Spleen (tissue), 11 donors: Measurements from ENCODE around the gene CEMIP. TPM values are rescaled to one million over a fixed set of nuclear protein-coding genes. Genes with fewer than 3 reads are reported as not detected.

Source experiments
- DNase-seq: peaks from one replicate; pipeline ENCODE4 v3.0.0-alpha.2; 2020
- H3K27ac ChIP-seq, 8 donors: fragments of 200-600 bp; sonication (generic) in 7 of 8; 1 replicate in 4 of 8; 2 replicates in 4 of 8; pipeline versions ENCODE4 v1.5.0 to v1.8.0; 2016 to 2021; ENCODE audit warnings: inconsistent platforms in 4 of 8, mild to moderate bottlenecking in 4 of 8, moderate library complexity in 1 of 8
- H3K27me3 ChIP-seq, 7 donors: fragments of 200-600 bp; sonication (generic) in 6 of 7; replicated peaks in 1 of 7; 1 replicate in 4 of 7; 2 replicates in 3 of 7; pipeline versions ENCODE4 v1.5.0 to v1.8.0; 2016 to 2021; ENCODE audit warnings: inconsistent platforms in 3 of 7, mild to moderate bottlenecking in 1 of 7
- H3K36me3 ChIP-seq, 6 donors: fragments of 200-600 bp; sonication (generic) in 5 of 6; 1 replicate in 4 of 6; 2 replicates in 2 of 6; pipeline versions ENCODE4 v1.5.0 to v1.8.0; 2016 to 2021; ENCODE audit warnings: inconsistent platforms in 2 of 6
- H3K4me1 ChIP-seq, 6 donors: fragments of 200-600 bp; sonication (generic) in 5 of 6; 1 replicate in 3 of 6; 2 replicates in 3 of 6; pipeline versions ENCODE4 v1.5.0 to v1.8.0; 2016 to 2021; ENCODE audit warnings: inconsistent platforms in 3 of 6
- H3K4me3 ChIP-seq, 8 donors: fragments of 200-600 bp; sonication (generic) in 7 of 8; 1 replicate in 4 of 8; 2 replicates in 4 of 8; pipeline versions ENCODE4 v1.5.0 to v1.8.0; 2016 to 2021; ENCODE audit warnings: inconsistent platforms in 4 of 8, mild to moderate bottlenecking in 4 of 8, moderate library complexity in 2 of 8
- H3K9me3 ChIP-seq, 8 donors: fragments of 200-600 bp; sonication (generic) in 7 of 8; 1 replicate in 4 of 8; 2 replicates in 4 of 8; pipeline versions ENCODE4 v1.5.0 to v1.8.0; 2016 to 2021; ENCODE audit warnings: inconsistent platforms in 4 of 8
- CTCF ChIP-seq, 11 experiments: fragments of 200-600 bp in 7 of 11; fragments of 450-650 bp in 4 of 11; sonication (generic) in 4 of 11; IDR thresholded peaks in 8 of 11; conservative IDR thresholded peaks in 3 of 11; 1 replicate in 7 of 11; 2 replicates in 4 of 11; pipeline versions ENCODE4 v1.4.0 to v1.8.0; 2016 to 2021; ENCODE audit warnings: antibody characterized with exemption in 11 of 11, inconsistent platforms in 4 of 11, mild to moderate bottlenecking in 1 of 11
- POLR2A ChIP-seq, 3 donors: fragments of 450-650 bp; IDR thresholded peaks; one replicate each; pipeline ENCODE4 v1.5.1; 2017; ENCODE audit warnings: antibody characterized with exemption in 3 of 3, mild to moderate bottlenecking in 1 of 3
- POLR2AphosphoS5 ChIP-seq, 3 donors: sonication (generic); formaldehyde crosslinking; IDR thresholded peaks; one replicate each; pipeline ENCODE4 v1.5.1; 2017; ENCODE audit warnings: antibody characterized with exemption in 3 of 3
- WGBS, 5 donors: extraction: QIAGEN DNeasy Blood & Tissue Kit in 3 of 5; methylation state at CpG; one replicate each; pipeline versions ENCODE4 v1.1.5 to v1.1.7; 2013 to 2018; 5-methylcytosine and 5-hydroxymethylcytosine counted together
- intact Hi-C: fragments of 100-400 bp; cut with DNase I; formaldehyde crosslinking; loops from one replicate; pipeline ENCODE4 v1.15.0; 2023; ENCODE audit warnings: low total_unique reads
- polyA plus RNA-seq, 3 donors: library from polyadenylated mRNA; stranded (reverse); fragments of 200-250 nt; gene quantifications; one replicate each; pipeline ENCODE4 v1.2.1, GENCODE V29; 2013
- total RNA-seq, 7 donors: library from RNA; depleted of rRNA in 3 of 7; stranded (reverse); fragments of >200 nt in 3 of 7; fragmentation: NEBNext Ultra II Directional in 4 of 7; extraction: Animal tissue kit (Norgen Biotek cat#: 25700) in 4 of 7; gene quantifications; one replicate each; pipeline versions ENCODE4 v1.1.0 to v1.2.1, GENCODE V29; 2016 to 2021
- donor health status: healthy with polysubstance abuse.
- donor health status: DM: no; HTN: no; CAD: no; lungs with moderate emphysema.
- donor health status: DM: no; HTN: no; CAD: no.
- donor health status: Bipolar disorder and iron deficiency.
- donor health status: healthy.
- donor health status: DM: no; HTN: no; CAD: no.
- donor health status: DM: yes; HTN: yes; CAD: no.

The CEMIP gene
- total and polyA plus RNA-seq, 10 donors, result 0.20 to 3.0 (median 1.0) TPM; not detected in 1

- Histone ChIP-seq H3K4me3 (no peak overlapping the region), H3K27ac (no peak overlapping the region), H3K9me3 (no peaks in the 10 kb centered on the region), H3K36me3 (no peaks in the 10 kb centered on the region), H3K27me3 (peaks cover 0 to 9% (median 0%) of the 10 kb centered on the region in 7 donors), H3K4me1 (no peaks in the 10 kb centered on the region)
- no peak for DNase-seq
- WGBS, 5 donors, result 84 to 91% (median 86%) methylated on average over 5 of the region's 5 CpGs
- TF ChIP-seq POLR2A (IDR thresholded peaks at IDR 0.05) (no peak), CTCF (IDR thresholded peaks at IDR 0.05 in 8 of 11, conservative IDR thresholded peaks at IDR 0.05 in 3 of 11) (no peak), POLR2AphosphoS5 (IDR thresholded peaks at IDR 0.05) (no peak)
- intact Hi-C loops, result no loop called here
Measured at GRCh38 chr15:80790236-80790635, 11.1 kb downstream of the CEMIP start.

- Histone ChIP-seq H3K36me3 (no peaks in the 10 kb centered on the region), H3K27ac (no peak overlapping the region), H3K27me3 (peaks cover 0 to 9% (median 0%) of the 10 kb centered on the region in 7 donors), H3K9me3 (no peaks in the 10 kb centered on the region), H3K4me3 (no peak overlapping the region), H3K4me1 (no peaks in the 10 kb centered on the region)
- intact Hi-C loops, result no loop called here
- 83 to 93% (median 86%) methylated on average over 1 of the region's 1 CpG for WGBS, 5 donors
- DNase-seq, result no peak
- TF ChIP-seq POLR2AphosphoS5 (IDR thresholded peaks at IDR 0.05), result no peak
- TF ChIP-seq CTCF (IDR thresholded peaks at IDR 0.05 in 8 of 11, conservative IDR thresholded peaks at IDR 0.05 in 3 of 11), result no peak
- TF ChIP-seq POLR2A (IDR thresholded peaks at IDR 0.05), result no peak
Measured at GRCh38 chr15:80791004-80791403, 11.8 kb downstream of the CEMIP start.

DNA sequence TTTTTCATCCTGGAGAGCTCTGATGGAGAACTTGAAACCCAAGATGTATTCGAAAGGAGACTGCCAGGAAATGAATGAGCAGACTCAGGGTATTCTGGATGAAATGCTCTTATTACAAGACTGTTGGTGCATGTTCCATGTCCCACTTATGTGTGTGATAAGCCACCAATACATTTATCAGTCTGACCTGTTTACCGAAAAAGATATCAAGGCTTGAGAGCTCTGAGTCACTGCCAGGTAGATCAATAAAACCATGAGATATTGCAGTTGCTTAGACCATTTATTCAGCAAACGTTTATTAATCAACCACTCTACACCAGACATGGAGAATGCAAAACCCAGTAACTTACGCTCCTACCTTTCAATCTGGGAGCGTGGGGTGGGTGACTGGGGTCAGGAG lies 17.2 kb downstream of the CEMIP start:
- TF ChIP-seq CTCF (IDR thresholded peaks at IDR 0.05 in 8 of 11, conservative IDR thresholded peaks at IDR 0.05 in 3 of 11) (no peak), POLR2AphosphoS5 (IDR thresholded peaks at IDR 0.05) (no peak), POLR2A (IDR thresholded peaks at IDR 0.05) (no peak)
- Histone ChIP-seq H3K36me3 (no peaks in the 10 kb centered on the region), H3K27me3 (peaks cover 0 to 4% (median 0%) of the 10 kb centered on the region in 7 donors), H3K4me3 (no peak overlapping the region), H3K4me1 (no peaks in the 10 kb centered on the region), H3K9me3 (no peaks in the 10 kb centered on the region), H3K27ac (no peak overlapping the region)
- WGBS, 5 donors, result 72 to 83% (median 74%) methylated on average over 5 of the region's 5 CpGs
- no peak for DNase-seq
- intact Hi-C loops, result no loop called here

DNA sequence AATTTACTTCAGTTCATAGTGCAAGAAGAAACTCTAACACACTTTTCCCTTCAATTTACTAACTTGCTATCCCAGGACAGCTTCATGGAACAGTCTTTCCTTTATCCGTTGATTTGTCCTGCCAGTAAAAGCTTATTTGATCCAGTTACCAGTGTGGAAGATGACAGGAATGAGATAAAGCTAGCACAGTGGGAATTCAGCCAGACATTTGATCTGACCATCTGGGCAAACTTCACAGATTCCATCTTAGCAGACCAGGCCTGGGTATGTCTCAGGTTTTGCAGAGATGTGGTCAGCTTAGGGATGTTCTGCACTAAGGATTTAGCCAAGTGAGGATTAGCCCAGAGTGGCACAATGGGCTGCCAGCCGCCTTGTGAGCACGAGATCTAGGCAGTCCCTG lies 19.7 kb downstream of the CEMIP start:
- TF ChIP-seq POLR2AphosphoS5 (IDR thresholded peaks at IDR 0.05), result no peak
- TF ChIP-seq POLR2A (IDR thresholded peaks at IDR 0.05), result no peak
- no peak for TF ChIP-seq CTCF (IDR thresholded peaks at IDR 0.05 in 8 of 11, conservative IDR thresholded peaks at IDR 0.05 in 3 of 11)
- DNase-seq, result no peak
- 85 to 95% (median 92%) methylated on average over 3 of the region's 3 CpGs for WGBS, 5 donors
- intact Hi-C loops, result no loop called here
- H3K27ac ChIP-seq, result no peak overlapping the region
- H3K4me3 ChIP-seq, result no peak overlapping the region
- H3K36me3 ChIP-seq, result no peaks in the 10 kb centered on the region
- H3K4me1 ChIP-seq, result peaks cover 0 to 6% (median 0%) of the 10 kb centered on the region in 6 donors
- H3K27me3 ChIP-seq, result peaks cover 0 to 4% (median 0%) of the 10 kb centered on the region in 7 donors
- no peaks in the 10 kb centered on the region for H3K9me3 ChIP-seq
